Activated CD4-positive, alpha-beta T cell treated with anti-CD3 and anti-CD28 coated beads for 36 hours (primary cell): ENCODE data around the gene RNF186. TPM values are rescaled to one million over a fixed set of nuclear protein-coding genes. Genes with fewer than 3 reads are reported as not detected.
A peak's percentile ranks its signal among the peaks of the same experiment; 100 is the strongest.
"Not testable (repeated sequence)": the region's sequence is repeated elsewhere in the genome, so short reads cannot be mapped to it uniquely, and the experiment has no call there.

ENCODE experiments used
- ATAC-seq: fragments of 200-7000 bp; cut with Tn5 transposase; one replicate; pipeline ENCODE4 v1.10.0; 2021; ENCODE audit warnings: mild to moderate bottlenecking, moderate library complexity
- CTCF ChIA-PET: fragments of 350-600 bp; sonication (Branson Sonifier 250); formaldehyde crosslinking; loops from one replicate; lab custom pipeline; 2021; ENCODE audit warnings: antibody characterized with exemption; lab: Charles Lee
- POLR2A ChIA-PET: fragments of 350-600 bp; sonication (Branson Sonifier 250); formaldehyde crosslinking; loops from one replicate; lab custom pipeline; 2021; ENCODE audit warnings: antibody characterized with exemption, inconsistent platforms; lab: Charles Lee
- DNase-seq: peaks from one replicate; pipeline ENCODE4 v3.0.0-alpha.2; 2020
- H3K27ac Mint-ChIP-seq: one replicate; pipeline ENCODE4 v1.8.0; 2021; ENCODE audit warnings: mixed read lengths
- H3K27me3 Mint-ChIP-seq: one replicate; pipeline ENCODE4 v1.8.0; 2021; ENCODE audit warnings: mixed read lengths
- H3K36me3 Mint-ChIP-seq: one replicate; pipeline ENCODE4 v1.8.0; 2021; ENCODE audit warnings: low read depth, mixed read lengths
- H3K4me1 Mint-ChIP-seq: one replicate; pipeline ENCODE4 v1.8.0; 2021; ENCODE audit warnings: mixed read lengths
- H3K4me3 Mint-ChIP-seq: one replicate; pipeline ENCODE4 v1.8.0; 2021; ENCODE audit warnings: mild to moderate bottlenecking, moderate library complexity, mixed read lengths
- H3K9me3 Mint-ChIP-seq: one replicate; pipeline ENCODE4 v1.8.0; 2021; ENCODE audit warnings: low read depth, mixed read lengths
- intact Hi-C, 2 experiments: fragments of 100-400 bp; cut with DNase I in 1 of 2; cut with micrococcal nuclease in 1 of 2; formaldehyde crosslinking; loops; one replicate each; pipeline versions ENCODE4 v1.14.2 to v1.15.1; 2022 to 2024; cut with DNase I, micrococcal nuclease
- total RNA-seq, 2 experiments: library from RNA; stranded (reverse); gene quantifications; one replicate each; pipeline ENCODE4 v1.2.3, GENCODE V29; 2021

RNF186 gene
- total RNA-seq, 2 experiments from 2014 or later, result not detected

DNA sequence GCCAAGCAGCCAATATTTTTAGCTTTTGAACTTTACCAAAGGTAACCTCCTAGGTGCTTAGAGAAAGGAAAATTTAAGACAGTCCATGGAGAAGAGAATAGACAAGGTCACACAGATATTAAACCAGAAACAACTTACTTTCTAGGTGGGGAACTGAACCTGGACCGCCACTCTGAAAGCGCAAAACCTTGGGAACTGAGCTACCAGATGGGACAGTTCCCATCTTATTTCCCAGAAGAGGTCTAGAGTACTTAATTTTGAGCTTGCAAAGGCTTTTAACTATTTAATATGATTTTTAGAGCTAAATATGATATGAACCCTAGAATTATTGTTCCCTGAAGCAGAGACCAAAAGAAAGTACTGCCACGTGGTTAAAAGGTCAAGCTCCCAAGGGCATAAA is 34.2 kb upstream of the RNF186 start:
- H3K4me3 Mint-ChIP-seq, H3K9me3 Mint-ChIP-seq, ATAC-seq, H3K4me1 Mint-ChIP-seq, H3K27ac Mint-ChIP-seq, POLR2A ChIA-PET, intact Hi-C loops, H3K36me3 Mint-ChIP-seq, DNase-seq: not testable (repeated sequence)
- CTCF ChIA-PET, result interaction anchor here (0.6 to 1.2 kb wide), 3 partner anchors 38 to 303 kb away, joined by 3 to 4 read pairs (median 3); no protein-coding TSS in a partner anchor
- H3K27me3 Mint-ChIP-seq, result peaks cover 17% of the 10 kb centered on the region

DNA sequence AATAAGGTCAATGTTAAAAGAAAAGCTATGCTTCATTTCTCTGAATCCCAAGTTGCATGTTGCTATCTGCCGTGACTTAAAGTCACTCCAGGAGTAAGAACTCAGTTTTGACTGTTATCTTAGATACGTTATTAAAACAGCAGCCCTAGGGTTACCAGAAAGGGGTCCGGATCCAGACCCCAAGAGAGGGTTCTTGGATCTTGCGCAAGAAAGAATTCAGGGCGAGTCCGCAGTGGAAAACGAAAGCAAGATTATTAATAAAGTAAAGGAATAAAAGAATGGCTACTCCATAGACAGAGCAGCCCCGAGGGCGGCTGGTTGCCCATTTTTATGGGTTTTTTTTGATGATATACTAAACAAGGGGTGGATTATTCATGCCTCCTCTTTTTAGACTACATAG is 32.3 kb upstream of the RNF186 start:
- H3K36me3 Mint-ChIP-seq, H3K27ac Mint-ChIP-seq, POLR2A ChIA-PET, H3K4me3 Mint-ChIP-seq, ATAC-seq, DNase-seq, H3K9me3 Mint-ChIP-seq, H3K4me1 Mint-ChIP-seq, intact Hi-C loops, CTCF ChIA-PET: not testable (repeated sequence)
- peaks cover 22% of the 10 kb centered on the region for H3K27me3 Mint-ChIP-seq

DNA sequence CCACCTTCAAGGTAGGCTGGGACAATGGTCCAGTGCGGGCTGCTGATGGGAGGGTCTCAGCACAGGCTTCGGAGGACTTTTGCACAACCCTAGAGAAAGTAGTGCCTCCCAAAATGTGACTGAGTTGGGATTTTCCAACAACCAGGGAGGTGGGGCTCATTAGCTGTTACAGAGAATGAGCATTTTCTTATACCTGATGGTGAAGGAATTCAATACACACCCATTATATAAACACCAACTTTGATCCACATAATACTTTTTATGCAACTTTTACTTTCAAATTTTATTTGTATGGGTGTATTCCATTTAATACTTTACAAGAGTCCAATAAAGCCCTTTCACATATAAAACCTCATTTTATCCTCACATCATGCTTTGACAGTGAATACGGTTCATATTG is 31.3 kb upstream of the RNF186 start:
- H3K4me3 Mint-ChIP-seq, result no peak overlapping the region
- ChIA-PET CTCF (no interaction called here), POLR2A (no interaction called here)
- no peaks in the 10 kb centered on the region for H3K36me3 Mint-ChIP-seq
- intact Hi-C loops, result no loop called here
- H3K9me3 Mint-ChIP-seq, result no peaks in the 10 kb centered on the region
- no peaks in the 10 kb centered on the region for H3K4me1 Mint-ChIP-seq
- ATAC-seq (no peak), DNase-seq (no peak)
- H3K27me3 Mint-ChIP-seq, result peaks cover 25% of the 10 kb centered on the region
- H3K27ac Mint-ChIP-seq, result no peak overlapping the region

DNA sequence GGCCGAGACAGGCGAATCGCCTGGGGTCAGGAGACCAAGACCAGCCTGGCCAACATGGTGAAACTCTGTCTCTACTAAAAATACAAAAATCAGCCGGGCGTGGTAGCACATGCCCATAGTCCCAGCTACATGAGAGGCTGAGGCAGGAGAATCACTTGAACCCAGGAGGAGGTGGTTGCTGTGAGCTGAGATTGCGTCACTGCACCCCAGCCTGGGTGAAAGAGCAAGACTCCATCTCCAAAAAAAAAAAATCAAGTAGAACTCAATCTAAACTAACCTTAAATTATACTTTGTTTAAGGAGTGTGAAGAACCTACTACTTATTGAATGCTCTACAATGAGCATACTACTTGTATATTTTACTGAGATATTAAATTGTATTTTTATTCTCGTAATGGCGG is 30.5 kb upstream of the RNF186 start:
- ATAC-seq (no peak), DNase-seq (no peak)
- Mint-ChIP-seq H3K36me3 (no peaks in the 10 kb centered on the region), H3K27me3 (peaks cover 30% of the 10 kb centered on the region), H3K9me3 (no peaks in the 10 kb centered on the region), H3K4me1 (peaks cover 4% of the 10 kb centered on the region), H3K4me3 (no peak overlapping the region), H3K27ac (no peak overlapping the region)
- intact Hi-C loops, result no loop called here
- ChIA-PET CTCF (interaction anchor here (0.8 to 1.2 kb wide), 2 partner anchors 71 to 183 kb away, joined by 3 to 4 read pairs; no protein-coding TSS in a partner anchor), POLR2A (no interaction called here)

DNA sequence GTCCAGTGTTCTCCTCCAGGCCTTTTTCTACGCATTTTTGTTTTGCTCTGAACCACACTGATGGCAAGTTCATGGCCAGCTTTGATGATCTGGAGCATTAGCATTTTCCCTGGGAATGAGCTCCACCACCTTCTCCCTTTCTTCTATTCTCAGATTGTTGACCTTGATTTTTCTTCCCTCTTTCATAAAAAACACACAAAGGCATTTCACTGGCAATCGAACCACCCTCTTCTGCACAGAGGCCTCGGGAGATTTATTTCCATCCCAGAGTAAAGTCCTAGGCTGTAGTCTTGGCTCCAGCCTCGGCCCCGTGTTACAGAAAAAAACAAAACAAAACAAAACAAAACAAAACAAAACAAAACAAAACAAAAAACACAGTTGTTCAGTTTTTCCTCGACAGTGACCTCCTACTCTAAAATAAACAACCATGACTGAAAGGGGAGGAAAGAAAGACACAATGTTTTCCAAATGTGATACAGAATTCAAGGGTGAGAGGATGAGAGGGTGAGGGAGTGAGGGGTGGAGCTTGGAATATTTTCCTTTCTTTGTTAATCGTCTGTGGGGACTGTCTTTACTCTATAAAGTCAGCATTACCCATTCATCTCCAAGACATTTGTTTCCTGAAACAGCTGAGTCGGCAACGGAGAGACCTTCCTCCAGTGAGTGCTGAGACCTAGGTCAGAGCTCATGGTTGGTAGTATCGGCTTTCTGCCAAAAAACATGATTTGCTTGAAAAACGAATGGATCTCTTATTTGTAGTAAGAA is 29.8 kb upstream of the RNF186 start:
- Mint-ChIP-seq H3K27me3 (peaks cover 30% of the 10 kb centered on the region), H3K4me3 (no peak overlapping the region), H3K4me1 (peaks cover 10% of the 10 kb centered on the region), H3K36me3 (no peaks in the 10 kb centered on the region), H3K27ac (no peak overlapping the region), H3K9me3 (no peaks in the 10 kb centered on the region)
- ChIA-PET CTCF (interaction anchor here (0.8 to 1.2 kb wide), 2 partner anchors 70 to 183 kb away, joined by 3 to 4 read pairs; no protein-coding TSS in a partner anchor), POLR2A (no interaction called here)
- intact Hi-C loops, result no loop called here
- ATAC-seq (no peak), DNase-seq (no peak)

DNA sequence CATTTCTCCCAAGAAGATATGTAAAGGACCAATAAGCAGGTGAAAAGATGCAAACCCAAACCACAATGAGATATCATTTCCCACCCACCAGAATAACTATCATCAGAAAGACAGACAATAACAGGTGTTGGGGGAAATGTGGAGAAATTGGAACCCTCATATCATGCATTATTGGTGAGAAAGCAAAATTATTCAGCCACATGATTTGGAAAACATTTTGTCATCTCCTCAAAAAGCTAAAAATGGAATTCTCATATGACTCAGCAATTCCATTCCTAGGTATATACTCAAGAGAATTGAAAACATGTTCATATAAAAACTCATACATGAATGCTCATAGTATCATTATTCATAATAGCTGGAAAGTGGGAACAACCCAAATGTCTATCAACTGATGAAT is 25.1 kb upstream of the RNF186 start:
- ChIA-PET CTCF (interaction anchor here (0.7 to 0.9 kb wide), 3 partner anchors 20 to 136 kb away, joined by 3 to 6 read pairs (median 3); no protein-coding TSS in a partner anchor), POLR2A (no interaction called here)
- Mint-ChIP-seq H3K36me3 (no peaks in the 10 kb centered on the region), H3K9me3 (no peaks in the 10 kb centered on the region), H3K4me1 (peaks cover 18% of the 10 kb centered on the region), H3K4me3 (no peak overlapping the region), H3K27me3 (peaks cover 35% of the 10 kb centered on the region), H3K27ac (no peak overlapping the region)
- DNase-seq (no peak), ATAC-seq (peak; percentile 47)
- intact Hi-C loops, result loop anchor here in 1 of 2 experiments (1.0 to 2.0 kb wide), 2 partner anchors 75 to 129 kb away; no protein-coding TSS in a partner anchor

DNA sequence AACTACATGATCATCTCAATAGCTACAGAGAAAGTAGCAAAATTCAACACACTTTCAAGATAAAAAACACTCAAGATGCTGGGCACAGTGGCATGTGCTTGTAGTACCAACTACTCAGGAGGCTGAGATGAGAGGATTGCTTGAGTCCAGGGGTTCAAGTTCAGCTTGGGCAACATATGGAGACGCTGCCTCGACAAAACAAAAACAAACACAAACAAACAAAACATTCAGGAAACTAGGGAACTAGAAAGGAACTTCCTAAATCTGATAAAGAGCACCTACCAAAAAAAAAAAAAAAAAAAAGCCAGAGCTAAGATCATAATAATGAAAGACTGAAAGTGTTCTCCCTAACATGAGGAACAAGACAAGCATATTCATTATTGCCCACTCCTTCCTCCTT is 22.8 kb upstream of the RNF186 start:
- Mint-ChIP-seq H3K36me3 (no peaks in the 10 kb centered on the region), H3K4me3 (no peak overlapping the region), H3K9me3 (no peaks in the 10 kb centered on the region), H3K4me1 (peaks cover 18% of the 10 kb centered on the region), H3K27ac (no peak overlapping the region), H3K27me3 (peaks cover 29% of the 10 kb centered on the region)
- intact Hi-C loops, result no loop called here
- ATAC-seq (no peak), DNase-seq (no peak)
- CTCF ChIA-PET, result interaction anchor here (0.6 kb wide), 1 partner anchor 32 kb away, joined by 3 read pairs; no protein-coding TSS in a partner anchor
- POLR2A ChIA-PET, result no interaction called here

DNA sequence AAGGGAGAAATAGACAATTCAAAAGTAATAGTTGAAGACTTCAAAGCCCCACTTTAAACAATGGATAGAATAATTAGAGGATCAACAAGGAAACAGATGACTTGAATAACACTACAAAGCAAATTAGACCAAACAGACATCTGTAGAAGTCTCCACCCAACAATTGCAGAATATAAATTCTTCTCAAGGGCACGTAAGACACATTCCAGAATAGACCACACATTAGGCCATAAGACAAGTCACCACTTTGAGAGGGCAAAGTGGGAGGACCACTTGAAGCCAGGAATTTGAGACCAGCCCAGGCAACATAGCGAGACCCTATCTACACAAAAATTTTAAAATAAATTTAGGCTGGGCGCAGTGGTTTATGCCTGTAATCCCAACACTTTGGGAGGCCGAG is 20.5 kb upstream of the RNF186 start:
- POLR2A ChIA-PET, result no interaction called here
- CTCF ChIA-PET, result interaction anchor here (0.6 kb wide), 1 partner anchor 149 kb away, joined by 3 read pairs; no protein-coding TSS in a partner anchor
- Mint-ChIP-seq H3K36me3 (no peaks in the 10 kb centered on the region), H3K9me3 (no peaks in the 10 kb centered on the region), H3K27ac (no peak overlapping the region), H3K4me3 (no peak overlapping the region), H3K27me3 (peaks cover 32% of the 10 kb centered on the region), H3K4me1 (peaks cover 14% of the 10 kb centered on the region)
- intact Hi-C loops, result no loop called here
- DNase-seq (no peak), ATAC-seq (no peak)

DNA sequence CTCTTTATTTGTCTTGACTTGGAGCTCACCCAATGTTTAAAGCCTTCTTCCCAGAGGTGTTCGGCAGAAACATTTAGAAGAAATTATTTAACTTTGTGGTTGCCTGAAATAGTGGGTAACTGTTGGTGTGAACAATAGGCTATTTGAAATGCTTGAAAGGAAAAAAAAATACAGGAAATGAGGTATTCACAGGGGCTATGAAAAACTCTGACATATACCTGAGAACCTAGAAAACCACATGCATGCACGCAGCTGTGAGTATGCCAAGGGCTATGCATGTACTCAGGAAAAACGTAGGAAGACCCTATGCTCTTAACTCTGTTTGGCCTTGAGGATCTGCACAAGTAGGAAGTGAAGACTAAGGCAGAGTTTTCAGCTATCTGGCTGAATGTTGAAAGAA is 16.4 kb upstream of the RNF186 start:
- DNase-seq (no peak), ATAC-seq (no peak)
- intact Hi-C loops, result no loop called here
- Mint-ChIP-seq H3K27ac (no peak overlapping the region), H3K9me3 (no peaks in the 10 kb centered on the region), H3K4me3 (no peak overlapping the region), H3K36me3 (no peaks in the 10 kb centered on the region), H3K27me3 (peaks cover 38% of the 10 kb centered on the region), H3K4me1 (no peaks in the 10 kb centered on the region)
- ChIA-PET CTCF (no interaction called here), POLR2A (no interaction called here)

DNA sequence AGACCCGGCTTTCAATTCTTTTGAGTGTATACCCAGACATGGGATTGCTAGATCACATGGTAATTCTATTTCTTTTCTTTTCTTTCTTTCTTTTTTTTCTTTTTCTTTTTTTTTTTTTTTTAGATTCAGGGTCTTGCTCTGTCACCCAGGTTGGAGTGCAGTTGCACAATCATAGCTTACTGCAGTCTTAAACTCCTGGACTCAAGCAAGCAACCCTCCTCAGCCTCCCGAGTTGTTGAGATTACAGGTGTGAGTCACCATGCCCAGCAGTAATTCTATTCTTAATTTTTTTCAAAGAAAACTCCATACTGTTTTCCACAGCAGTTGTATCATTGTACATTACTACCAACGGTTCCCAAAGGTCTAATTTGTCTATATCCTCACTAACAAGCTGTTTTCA is 13.5 kb upstream of the RNF186 start:
- CTCF ChIA-PET, result interaction anchor here (0.6 kb wide), 1 partner anchor 712 kb away, joined by 3 read pairs; no protein-coding TSS in a partner anchor
- Mint-ChIP-seq H3K4me1 (peaks cover 4% of the 10 kb centered on the region), H3K36me3 (no peaks in the 10 kb centered on the region), H3K27me3 (peaks cover 37% of the 10 kb centered on the region), H3K27ac (no peak overlapping the region), H3K4me3 (no peak overlapping the region), H3K9me3 (no peaks in the 10 kb centered on the region)
- intact Hi-C loops, result no loop called here
- ATAC-seq, result no peak
- POLR2A ChIA-PET, result no interaction called here
- no peak for DNase-seq

DNA sequence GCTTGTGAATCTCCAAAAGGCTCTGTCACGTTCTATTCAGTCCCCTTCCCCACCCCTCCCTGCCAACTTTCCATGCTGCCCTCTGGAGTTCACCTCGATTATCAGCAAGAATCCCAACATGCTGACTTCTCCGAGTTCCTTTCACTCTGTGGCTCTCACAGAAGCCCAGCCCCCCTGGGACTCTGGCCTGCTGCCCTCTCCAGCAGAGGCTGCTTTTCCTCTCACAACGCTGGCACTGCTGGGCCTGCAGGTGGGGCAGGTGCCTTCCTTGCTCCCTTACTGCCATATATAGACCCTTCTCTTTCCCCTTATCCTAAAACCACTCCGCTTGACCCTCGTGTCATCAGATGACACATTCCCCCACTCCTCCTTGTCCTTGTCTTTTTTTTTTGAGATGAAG is 10.2 kb upstream of the RNF186 start:
- Mint-ChIP-seq H3K4me1 (peaks cover 4% of the 10 kb centered on the region), H3K9me3 (no peaks in the 10 kb centered on the region), H3K36me3 (no peaks in the 10 kb centered on the region), H3K4me3 (no peak overlapping the region), H3K27me3 (peaks cover 19% of the 10 kb centered on the region), H3K27ac (no peak overlapping the region)
- intact Hi-C loops, result no loop called here
- ATAC-seq (no peak), DNase-seq (no peak)
- CTCF ChIA-PET, result no interaction called here
- POLR2A ChIA-PET, result no interaction called here

DNA sequence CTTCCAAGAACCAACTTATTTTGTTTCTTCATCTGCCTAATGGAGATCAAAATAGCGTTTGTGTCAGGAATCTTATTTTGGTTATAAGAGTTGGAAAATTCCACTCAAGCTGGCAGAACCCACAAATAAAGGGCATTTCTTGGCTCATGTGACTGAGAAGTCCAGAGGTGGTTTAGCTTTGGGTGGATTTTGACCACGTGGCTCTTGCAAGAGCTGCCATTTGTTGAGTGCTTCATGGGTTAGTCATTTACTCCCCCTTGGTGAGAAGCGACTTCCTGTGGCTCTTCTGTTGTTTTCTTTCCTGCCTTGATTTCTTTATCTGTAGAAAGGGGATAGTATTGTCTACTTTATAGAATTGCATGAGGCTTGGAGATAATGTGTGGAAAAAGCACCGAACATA is 9.5 kb upstream of the RNF186 start:
- peak; percentile 66 for ATAC-seq
- H3K4me3 Mint-ChIP-seq, result no peak overlapping the region
- CTCF ChIA-PET, result no interaction called here

More for the DNA sequence above, 9.5 kb upstream of the RNF186 start:
- Mint-ChIP-seq H3K36me3 (no peaks in the 10 kb centered on the region), H3K27me3 (peaks cover 16% of the 10 kb centered on the region), H3K27ac (no peak overlapping the region), H3K9me3 (no peaks in the 10 kb centered on the region), H3K4me1 (peaks cover 4% of the 10 kb centered on the region)
- DNase-seq, result no peak
- intact Hi-C loops, result no loop called here
- POLR2A ChIA-PET, result no interaction called here
